ENCODE measurements around the gene JAKMIP2.

Gene JAKMIP2

DNA sequence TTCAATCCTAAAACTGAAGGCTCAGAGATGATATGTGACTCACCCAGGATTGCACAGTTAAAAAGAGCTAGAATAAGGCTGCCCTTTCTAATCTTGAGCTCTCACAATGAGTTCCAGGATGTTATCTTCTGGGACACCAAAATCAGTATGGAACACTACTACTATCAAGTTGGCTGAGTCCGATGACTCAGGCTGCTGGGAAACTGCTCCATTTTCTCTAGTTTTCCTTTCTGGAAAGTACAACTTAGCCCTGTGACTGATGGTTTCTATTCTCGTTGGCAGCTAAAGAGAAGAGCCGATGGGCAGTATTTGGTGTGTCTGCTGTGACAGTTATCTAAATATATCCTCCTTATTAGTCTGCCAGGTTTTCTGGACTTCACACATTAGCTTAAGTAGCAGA, 234.8 kb downstream of the JAKMIP2 start:
- no peak for DNase-seq

DNA sequence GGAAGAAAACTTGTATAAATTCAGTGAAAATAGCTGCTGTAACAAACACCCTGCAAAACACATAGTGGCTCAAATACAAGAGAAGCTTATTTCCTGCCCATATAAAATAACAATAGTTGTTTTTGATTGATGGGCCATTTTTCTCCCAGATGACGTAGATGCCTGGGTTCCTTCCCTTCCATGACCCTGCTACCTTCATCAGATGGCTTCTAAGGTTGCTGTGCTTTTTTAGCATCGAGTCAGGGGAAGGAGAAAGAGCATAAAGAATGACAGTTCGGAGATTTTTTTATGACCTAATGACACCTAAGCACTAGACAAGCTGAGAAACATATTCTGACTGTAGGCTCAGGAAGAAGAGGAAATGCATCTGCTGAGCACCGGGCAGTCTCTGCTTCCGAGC, 238.0 kb downstream of the JAKMIP2 start:
- no peak for DNase-seq

DNA sequence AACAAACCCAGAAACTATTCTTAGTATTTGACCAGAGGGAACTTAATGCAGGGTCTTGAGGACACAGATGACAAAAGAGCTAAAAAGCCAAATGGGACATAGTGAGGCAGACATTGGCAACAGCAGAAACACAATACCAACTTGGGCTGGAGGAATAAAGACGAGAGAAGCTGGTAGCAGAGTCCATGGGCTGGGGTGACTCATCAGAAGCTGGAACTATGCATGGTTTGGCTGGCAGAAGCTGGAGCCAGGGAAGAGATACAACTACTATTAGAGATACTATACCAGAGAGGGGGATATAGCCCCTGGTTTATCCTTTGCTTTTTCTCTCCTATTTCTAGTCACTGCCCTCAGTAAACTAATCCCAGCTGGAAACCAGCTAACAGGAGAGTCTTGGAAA, 243.5 kb downstream of the JAKMIP2 start:
- no peak for DNase-seq

DNA sequence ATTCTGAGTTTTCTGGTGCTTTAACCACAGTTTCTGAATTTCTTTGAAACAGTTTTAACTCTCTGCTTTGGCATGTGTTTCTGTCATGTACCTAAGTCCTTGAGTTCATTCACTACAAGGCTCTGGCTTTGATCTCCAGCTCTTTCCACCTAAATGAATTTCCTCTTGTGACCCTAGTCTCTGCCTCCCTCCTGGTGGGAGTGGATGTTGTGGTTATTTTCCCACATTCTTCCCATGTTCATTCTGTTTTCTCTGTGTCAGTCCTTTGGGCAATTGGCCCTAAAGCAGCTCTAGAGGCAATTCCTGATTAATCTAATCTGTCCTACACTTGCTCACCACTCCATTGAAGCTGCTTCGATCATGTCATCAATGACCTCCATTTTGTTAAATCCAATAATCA, 244.3 kb downstream of the JAKMIP2 start:
- DNase-seq = no peak
